Embryonic facial prominence (tissue), 1 donor: ENCODE measurements around the gene MON2.
"Not testable (repeated sequence)": the region's sequence is repeated elsewhere in the genome, so short reads cannot be mapped to it uniquely, and the experiment has no call there.

Experiments
- DNase-seq: peaks from one replicate; pipeline ENCODE4 v3.0.0-alpha.2; 2016; ENCODE audit errors: extremely low spot score

MON2 gene, protein sequence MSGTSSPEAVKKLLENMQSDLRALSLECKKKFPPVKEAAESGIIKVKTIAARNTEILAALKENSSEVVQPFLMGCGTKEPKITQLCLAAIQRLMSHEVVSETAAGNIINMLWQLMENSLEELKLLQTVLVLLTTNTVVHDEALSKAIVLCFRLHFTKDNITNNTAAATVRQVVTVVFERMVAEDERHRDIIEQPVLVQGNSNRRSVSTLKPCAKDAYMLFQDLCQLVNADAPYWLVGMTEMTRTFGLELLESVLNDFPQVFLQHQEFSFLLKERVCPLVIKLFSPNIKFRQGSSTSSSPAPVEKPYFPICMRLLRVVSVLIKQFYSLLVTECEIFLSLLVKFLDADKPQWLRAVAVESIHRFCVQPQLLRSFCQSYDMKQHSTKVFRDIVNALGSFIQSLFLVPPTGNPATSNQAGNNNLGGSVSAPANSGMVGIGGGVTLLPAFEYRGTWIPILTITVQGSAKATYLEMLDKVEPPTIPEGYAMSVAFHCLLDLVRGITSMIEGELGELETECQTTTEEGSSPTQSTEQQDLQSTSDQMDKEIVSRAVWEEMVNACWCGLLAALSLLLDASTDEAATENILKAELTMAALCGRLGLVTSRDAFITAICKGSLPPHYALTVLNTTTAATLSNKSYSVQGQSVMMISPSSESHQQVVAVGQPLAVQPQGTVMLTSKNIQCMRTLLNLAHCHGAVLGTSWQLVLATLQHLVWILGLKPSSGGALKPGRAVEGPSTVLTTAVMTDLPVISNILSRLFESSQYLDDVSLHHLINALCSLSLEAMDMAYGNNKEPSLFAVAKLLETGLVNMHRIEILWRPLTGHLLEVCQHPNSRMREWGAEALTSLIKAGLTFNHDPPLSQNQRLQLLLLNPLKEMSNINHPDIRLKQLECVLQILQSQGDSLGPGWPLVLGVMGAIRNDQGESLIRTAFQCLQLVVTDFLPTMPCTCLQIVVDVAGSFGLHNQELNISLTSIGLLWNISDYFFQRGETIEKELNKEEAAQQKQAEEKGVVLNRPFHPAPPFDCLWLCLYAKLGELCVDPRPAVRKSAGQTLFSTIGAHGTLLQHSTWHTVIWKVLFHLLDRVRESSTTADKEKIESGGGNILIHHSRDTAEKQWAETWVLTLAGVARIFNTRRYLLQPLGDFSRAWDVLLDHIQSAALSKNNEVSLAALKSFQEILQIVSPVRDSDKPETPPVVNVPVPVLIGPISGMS (N-terminal part only)

DNA sequence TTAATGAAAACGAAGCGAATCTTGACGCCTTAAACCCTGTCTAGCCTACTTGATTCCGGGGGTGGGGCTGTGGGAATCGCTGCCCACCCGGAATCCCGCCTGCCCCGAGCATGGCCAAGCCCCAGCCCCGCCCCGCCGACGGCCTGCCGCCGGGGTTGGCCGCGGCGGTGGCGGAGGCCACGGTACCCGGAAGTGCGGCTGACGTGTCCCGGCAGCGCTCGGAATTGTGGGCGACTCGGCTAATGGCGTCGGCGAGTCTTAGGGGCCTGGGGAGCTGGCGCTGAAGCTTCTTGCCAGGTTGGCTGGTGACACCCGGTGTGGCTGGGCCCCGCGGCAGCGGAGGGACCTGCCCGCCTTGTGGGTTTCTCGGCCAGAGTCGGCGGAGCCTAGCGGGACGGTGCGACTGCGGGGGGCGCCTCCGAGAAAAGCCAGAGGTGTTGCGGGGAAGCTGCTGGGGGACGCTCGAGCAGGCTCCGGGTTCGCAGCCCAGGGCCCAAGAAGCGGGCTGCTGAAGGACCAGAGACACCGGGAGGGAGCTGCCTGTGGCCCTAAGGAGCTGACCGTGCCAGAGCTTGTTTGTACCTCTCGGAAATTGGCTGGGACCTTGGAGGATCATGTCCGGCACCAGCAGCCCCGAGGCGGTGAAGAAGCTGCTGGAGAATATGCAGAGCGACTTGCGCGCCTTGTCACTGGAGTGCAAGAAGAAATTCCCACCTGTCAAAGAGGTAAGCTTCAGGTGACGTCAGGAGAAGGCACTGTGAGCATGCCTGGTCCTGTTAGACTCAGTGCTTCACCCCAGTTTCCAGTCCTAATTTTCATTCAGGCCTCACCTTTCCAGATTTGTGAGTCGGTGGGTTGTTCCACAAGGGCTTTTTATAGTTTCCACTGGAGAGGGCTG is at the start of gene MON2:
Gene MON2, plus strand, starts transcription at position 233 of the 898 bp plus-strand sequence. Its CDS starts 382 bp downstream, at position 615.
- DNase-seq = peak; percentile 54

- no peak for DNase-seq
These were observed 40.5 kb upstream of the MON2 start for GRCh38 chr12:62426089-62426488.

GRCh38 chr12:62429457-62429856 is 37.2 kb upstream of the MON2 start:
- no peak for DNase-seq

DNA sequence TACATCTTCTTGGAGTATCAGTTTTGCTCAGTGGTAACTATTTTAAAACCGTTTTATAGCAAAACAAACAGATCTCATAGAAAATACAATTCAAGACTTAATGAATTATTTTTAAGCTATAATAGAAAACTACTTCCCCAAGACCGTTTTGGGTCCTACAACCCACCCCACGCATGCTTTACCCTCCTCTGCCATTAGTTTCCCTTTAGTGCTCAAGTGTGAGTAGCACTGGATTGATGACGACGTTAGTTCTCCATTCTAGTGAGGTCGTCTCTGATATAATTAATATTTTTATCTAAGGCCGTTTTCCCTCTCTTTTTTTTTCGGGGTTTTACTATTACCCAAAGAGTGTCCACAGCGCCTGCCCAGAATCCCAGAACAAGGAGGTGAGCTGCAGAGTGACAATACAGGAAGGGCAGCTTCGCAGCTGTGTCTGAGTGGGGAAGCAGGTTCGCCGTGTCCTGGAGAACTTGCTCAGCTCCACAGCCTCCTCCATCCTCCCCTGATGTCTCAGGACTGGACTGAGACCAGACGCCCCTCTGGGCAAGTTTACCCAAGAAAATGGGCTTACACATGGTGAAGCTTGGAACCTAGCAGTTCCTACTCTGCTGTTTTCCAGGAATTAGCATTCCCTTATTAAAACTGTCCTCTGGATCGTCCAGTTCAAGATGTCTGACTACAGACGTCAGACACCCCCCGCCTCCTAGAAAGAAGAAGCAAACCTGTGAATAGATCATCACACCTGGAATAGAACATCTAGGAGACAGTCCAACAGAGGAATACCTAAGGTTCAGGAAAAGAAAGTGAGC is 31.9 kb upstream of the MON2 start:
- DNase-seq = no peak

DNA sequence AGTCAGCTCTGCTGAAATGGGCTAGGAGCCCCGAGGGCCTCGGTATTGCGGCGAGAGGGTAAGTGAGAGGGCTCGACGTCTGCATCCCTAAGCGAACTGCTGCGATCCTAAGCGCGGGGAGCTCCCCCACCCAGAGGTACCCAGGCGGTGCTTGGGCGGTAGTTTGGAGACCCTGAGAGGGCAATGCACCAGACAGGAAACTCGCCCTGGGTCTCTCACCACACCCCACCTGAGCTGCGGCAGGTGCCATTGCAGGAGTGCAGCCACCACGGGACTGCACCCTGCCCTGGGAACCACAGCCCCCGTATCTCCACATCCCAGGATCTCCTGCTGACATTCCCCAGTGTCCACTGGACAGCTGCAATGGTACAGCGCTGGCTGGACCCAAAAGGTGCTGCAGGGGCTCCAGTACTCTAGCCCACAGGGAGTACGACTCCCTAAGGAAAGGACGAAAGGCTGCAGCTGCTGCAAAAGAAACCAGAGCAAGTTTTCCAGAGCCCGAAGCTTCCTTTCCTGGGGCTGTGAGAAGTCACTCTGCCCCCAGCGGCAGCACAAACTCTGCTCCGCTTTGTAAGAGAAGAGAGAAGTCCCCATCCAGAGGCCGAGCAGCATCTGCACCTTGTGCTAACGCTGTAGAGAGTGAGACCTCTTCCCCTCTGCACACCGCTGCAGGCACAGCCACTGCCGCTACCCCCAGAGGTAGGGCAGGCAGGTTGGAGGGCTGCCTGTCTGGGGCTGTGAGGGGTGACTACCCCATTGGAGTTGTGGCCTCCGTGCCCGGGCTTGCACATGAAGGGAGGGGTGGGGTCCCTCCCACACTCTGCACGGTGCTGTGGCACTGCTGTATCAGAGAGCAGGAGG is 31.1 kb upstream of the MON2 start:
- DNase-seq = no peak

DNA sequence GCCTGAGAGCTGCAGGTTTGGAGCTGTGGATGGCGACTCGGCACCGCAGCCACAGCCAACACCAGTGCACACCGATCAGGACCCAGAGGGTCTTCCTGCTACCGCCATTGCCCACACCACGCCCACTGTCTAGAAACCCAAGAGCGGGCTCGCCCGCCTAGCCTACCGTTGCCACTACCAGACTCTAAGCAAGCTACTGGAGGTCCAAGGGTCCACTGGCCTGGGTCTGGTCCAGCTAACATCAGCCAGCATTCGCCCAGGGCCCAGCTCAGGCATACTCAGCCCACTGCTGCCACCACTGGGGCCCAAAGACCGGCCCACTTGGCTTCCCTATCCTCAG is 30.5 kb upstream of the MON2 start:
- no peak for DNase-seq

- DNase-seq = peak; percentile 23
These were observed 28.4 kb upstream of the MON2 start for GRCh38 chr12:62438098-62438692.

DNA sequence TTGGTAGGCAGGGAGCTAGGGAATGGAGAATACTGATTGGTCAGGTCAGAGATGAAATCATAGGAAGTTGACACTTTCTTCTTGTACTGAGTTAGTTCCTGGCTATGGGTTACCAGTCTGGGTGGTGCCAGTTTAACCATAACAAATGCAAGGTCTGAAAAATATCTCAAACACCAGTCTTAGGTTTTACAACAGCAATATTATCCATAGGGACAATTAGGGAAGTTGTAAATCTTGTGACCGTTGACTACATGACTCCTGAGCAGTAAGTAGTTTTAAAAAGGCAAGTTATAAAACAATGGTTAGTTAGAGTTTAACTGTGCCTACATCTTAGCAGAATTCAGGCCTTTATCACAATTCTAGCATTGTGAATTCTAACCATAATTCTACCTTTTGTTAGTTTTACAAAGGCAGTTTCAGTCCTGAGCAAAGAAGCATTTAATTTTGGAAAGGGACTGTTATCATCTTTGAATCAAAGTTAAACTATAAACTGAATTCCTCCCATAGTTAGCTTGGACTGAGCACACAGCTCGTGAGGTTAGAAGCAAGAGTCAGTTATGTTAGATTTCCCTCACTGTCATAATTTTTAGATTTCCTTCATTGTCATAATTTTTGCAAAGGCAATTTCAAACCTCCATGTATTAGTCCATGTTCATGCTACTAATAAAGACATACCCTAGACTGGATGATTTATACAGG is 19.7 kb upstream of the MON2 start:
- no peak for DNase-seq

GRCh38 chr12:62448436-62448835 is 18.2 kb upstream of the MON2 start:
- DNase-seq = peak; percentile 20

GRCh38 chr12:62455429-62455828 is 11.2 kb upstream of the MON2 start:
- DNase-seq = not testable (repeated sequence)

DNA sequence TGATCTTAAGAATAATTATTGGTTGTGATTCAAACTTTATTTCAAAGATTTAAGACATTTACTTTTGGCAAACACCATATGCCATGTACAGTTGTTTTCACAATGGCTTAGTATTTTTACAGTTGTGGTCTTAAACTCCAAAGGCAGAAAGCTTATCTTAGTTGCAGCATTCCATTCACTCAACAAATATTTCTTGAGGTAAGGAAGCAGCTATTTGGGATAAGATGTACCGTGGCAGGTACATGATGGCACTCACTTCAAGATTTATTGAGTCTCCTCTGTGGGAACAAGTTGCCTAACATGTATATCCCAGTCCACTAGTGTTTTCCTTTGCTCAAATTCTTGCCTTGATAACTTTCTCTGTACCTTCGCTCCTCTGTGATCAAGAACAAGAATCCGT is 8.0 kb upstream of the MON2 start:
- no peak for DNase-seq

DNA sequence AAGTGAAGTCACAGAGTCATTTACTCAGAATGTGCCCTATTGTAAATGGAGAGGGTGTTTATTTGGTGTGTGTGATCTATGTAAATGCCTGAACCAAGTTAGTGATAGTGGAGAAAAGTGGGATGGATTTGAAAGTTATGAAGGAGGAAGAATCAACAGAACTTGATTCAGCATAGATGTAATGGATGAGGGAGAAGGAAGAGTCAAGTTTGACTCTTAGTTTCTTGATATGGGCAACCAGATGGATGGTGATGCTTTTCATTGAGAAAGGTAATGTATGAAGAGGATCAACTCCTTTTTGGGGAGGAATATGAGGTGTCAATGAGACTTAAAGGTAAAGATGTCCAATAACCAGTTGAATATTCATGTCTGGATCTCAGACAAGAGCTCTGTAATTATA is 6.7 kb upstream of the MON2 start:
- DNase-seq = no peak

- DNase-seq = not testable (repeated sequence)
These were observed 5.3 kb upstream of the MON2 start for GRCh38 chr12:62461171-62461837.

GRCh38 chr12:62463252-62463651 is 3.4 kb upstream of the MON2 start:
- not testable (repeated sequence) for DNase-seq

DNA sequence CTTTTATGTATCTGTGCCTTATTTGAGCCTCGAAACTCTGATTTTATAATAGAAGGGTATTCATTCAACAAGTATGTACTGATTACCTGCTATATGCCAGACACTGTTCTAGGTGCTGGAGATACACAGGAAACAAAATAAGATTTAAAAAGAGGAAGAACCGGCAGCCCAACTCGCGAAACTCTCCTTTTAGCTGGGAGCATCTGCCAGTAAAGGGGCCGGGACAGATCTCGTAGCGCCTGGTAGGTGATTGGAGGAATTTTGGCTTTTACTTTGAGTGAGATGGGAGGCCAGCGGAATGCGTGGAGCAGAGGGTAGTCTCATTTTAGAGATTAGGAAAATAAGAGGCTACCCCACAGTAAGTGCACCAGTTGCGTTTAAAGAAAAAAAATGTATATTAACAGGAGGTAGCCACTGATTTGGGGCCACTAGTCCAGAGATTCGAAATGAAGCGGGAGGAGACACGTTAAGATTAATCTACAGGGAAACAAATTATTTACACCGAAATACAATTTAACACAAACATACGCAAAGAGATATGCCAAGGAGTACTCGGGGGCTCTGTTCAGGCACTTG is 520 bp upstream of the MON2 start:
- DNase-seq = peak; percentile 49

- no peak for DNase-seq
These were observed 1.8 kb downstream of the MON2 start for GRCh38 chr12:62468397-62468796.

- DNase-seq = no peak
These were observed 2.3 kb downstream of the MON2 start for GRCh38 chr12:62468935-62469334.
